Stomach (tissue), 9 donors: ENCODE data around the gene NAGS. TPM values are rescaled to one million over a fixed set of nuclear protein-coding genes. Genes with fewer than 3 reads are reported as not detected.
"Not testable (repeated sequence)": the region's sequence is repeated elsewhere in the genome, so short reads cannot be mapped to it uniquely, and the experiment has no call there.

Experiments
- DNase-seq, 2 donors: peaks; one replicate each; pipeline versions ENCODE4 v3.0.0 to v3.0.0-alpha.2; 2013 to 2019
- H3K27ac ChIP-seq, 5 donors: fragments of 200-600 bp in 4 of 5; sonication (generic) in 4 of 5; one replicate each; pipeline ENCODE4 v1.5.1; 2013 to 2019; ENCODE audit warnings: mild to moderate bottlenecking in 1 of 5, moderate library complexity in 1 of 5
- H3K27me3 ChIP-seq, 3 donors: fragments of 200-600 bp; sonication (generic); one replicate each; pipeline ENCODE4 v1.5.1; 2017 to 2019; ENCODE audit warnings: mixed run types in 1 of 3
- H3K36me3 ChIP-seq, 4 donors: fragments of 200-600 bp; sonication (generic); 1 replicate in 3 of 4; 2 replicates in 1 of 4; pipeline ENCODE4 v1.5.1; 2016 to 2019
- H3K4me1 ChIP-seq, 4 donors: fragments of 200-600 bp; sonication (generic); one replicate each; pipeline ENCODE4 v1.5.1; 2016 to 2019
- H3K4me3 ChIP-seq, 4 donors: fragments of 200-600 bp; sonication (generic) in 3 of 4; one replicate each; pipeline ENCODE4 v1.5.1; 2016 to 2019; ENCODE audit warnings: mild to moderate bottlenecking in 1 of 4
- H3K9me3 ChIP-seq, 4 donors: fragments of 200-600 bp; sonication (generic); one replicate each; pipeline ENCODE4 v1.5.1; 2016 to 2019
- EP300 ChIP-seq: sonication (generic); formaldehyde crosslinking; IDR thresholded peaks from one replicate; pipeline ENCODE4 v1.6.1; 2017; ENCODE audit warnings: antibody characterized with exemption
- POLR2A ChIP-seq, 4 donors: fragments of 450-650 bp; IDR thresholded peaks; one replicate each; pipeline ENCODE4 v1.6.1; 2016; ENCODE audit warnings: antibody characterized with exemption in 4 of 4, control low read depth in 2 of 4, mild to moderate bottlenecking in 1 of 4, moderate library complexity in 1 of 4
- POLR2AphosphoS5 ChIP-seq, 3 donors: sonication (generic); formaldehyde crosslinking; IDR thresholded peaks; one replicate each; pipeline ENCODE4 v1.6.1; 2016; ENCODE audit warnings: antibody characterized with exemption in 3 of 3
- WGBS, 5 donors: extraction: QIAGEN DNeasy Blood & Tissue Kit in 3 of 5; methylation state at CpG; one replicate each; pipeline versions ENCODE4 v1.1.5 to v1.1.7; 2013 to 2018; 5-methylcytosine and 5-hydroxymethylcytosine counted together
- intact Hi-C: fragments of 100-400 bp; cut with DNase I; formaldehyde crosslinking; loops from one replicate; pipeline ENCODE4 v1.15.1; 2023; ENCODE audit warnings: low total_unique reads
- polyA plus RNA-seq, 3 donors: library from polyadenylated mRNA; stranded (reverse); fragments of 200-250 nt; gene quantifications; one replicate each; pipeline ENCODE4 v1.2.3, GENCODE V29; 2013
- total RNA-seq, 5 donors: library from RNA; depleted of rRNA; stranded (reverse); fragments of >200 nt; gene quantifications; one replicate each; pipeline versions ENCODE4 v1.1.0 to v1.2.3, GENCODE V29; 2014 to 2016
- TF ChIP-seq, protein P1 (sequence below), 7 experiments: fragments of 450-650 bp in 4 of 7; fragments of 200-600 bp in 3 of 7; sonication (generic) in 3 of 7; IDR thresholded peaks; one replicate each; pipeline ENCODE4 v1.5.1; 2016 to 2019; ENCODE audit warnings: antibody characterized with exemption in 7 of 7, control low read depth in 2 of 7, mild to moderate bottlenecking in 1 of 7
- donor health status: healthy with polysubstance abuse.
- donor health status: Bipolar disorder and iron deficiency.
- donor health status: healthy.

Gene NAGS
- total and polyA plus RNA-seq, 8 donors = 0.29 to 1.5 (median 0.93) TPM; not detected in 2

DNA sequence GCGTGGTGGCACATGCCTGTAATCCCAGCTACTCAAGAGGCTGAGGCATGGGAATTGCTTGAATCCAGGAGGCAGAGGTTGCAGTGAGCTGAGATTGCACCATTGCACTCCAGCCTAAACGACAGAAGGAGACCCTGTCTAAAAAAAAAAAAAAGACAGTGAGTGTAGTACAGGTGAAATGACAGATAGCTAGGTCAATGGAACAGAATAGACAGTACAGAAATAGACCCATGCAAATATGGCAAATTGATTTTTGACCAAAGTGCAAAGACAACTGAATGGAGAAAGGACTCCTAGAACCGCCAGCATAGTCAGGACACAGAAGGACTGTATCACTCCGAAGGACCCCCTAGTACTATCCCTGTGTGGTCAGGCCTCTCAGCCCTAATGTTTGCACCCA is 34.1 kb upstream of the NAGS start:
- Histone ChIP-seq H3K9me3 (no peaks in the 10 kb centered on the region), H3K27me3 (peaks cover 0 to 21% (median 4%) of the 10 kb centered on the region in 3 donors), H3K27ac (no peak overlapping the region), H3K4me1 (no peaks in the 10 kb centered on the region), H3K36me3 (no peaks in the 10 kb centered on the region), H3K4me3 (no peak overlapping the region)
- no peak for TF ChIP-seq EP300
- no peak for TF ChIP-seq POLR2AphosphoS5 (IDR thresholded peaks at IDR 0.05)
- no peak for TF ChIP-seq POLR2A (IDR thresholded peaks at IDR 0.05)
- TF ChIP-seq, protein P1, sequence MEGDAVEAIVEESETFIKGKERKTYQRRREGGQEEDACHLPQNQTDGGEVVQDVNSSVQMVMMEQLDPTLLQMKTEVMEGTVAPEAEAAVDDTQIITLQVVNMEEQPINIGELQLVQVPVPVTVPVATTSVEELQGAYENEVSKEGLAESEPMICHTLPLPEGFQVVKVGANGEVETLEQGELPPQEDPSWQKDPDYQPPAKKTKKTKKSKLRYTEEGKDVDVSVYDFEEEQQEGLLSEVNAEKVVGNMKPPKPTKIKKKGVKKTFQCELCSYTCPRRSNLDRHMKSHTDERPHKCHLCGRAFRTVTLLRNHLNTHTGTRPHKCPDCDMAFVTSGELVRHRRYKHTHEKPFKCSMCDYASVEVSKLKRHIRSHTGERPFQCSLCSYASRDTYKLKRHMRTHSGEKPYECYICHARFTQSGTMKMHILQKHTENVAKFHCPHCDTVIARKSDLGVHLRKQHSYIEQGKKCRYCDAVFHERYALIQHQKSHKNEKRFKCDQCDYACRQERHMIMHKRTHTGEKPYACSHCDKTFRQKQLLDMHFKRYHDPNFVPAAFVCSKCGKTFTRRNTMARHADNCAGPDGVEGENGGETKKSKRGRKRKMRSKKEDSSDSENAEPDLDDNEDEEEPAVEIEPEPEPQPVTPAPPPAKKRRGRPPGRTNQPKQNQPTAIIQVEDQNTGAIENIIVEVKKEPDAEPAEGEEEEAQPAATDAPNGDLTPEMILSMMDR (IDR thresholded peaks at IDR 0.05) = no peak
- intact Hi-C loops = no loop called here
- 79 to 86% (median 82%) methylated on average over 4 of the region's 4 CpGs for WGBS, 5 donors
- no peak for DNase-seq

DNA sequence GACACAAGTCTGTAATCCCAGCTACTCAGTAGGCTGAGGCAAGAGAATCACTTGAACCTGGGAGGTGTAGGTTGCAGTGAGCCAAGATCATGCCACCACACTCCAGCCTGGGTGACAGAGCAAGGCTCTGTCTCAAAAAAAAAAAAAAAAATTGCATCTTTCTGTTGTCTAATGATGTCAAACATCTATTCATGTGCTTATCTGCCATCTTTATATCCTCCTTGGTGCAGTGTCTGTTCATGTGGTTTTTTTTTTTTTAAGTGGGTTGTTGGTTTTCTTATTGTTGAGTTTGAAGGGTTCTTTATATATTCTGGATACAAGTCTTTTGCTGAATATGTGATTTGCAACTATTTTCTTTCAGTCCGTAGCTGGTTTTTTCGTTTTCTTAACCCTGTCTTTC is 33.0 kb upstream of the NAGS start:
- H3K27ac ChIP-seq, H3K4me1 ChIP-seq, DNase-seq, H3K36me3 ChIP-seq, intact Hi-C loops, H3K9me3 ChIP-seq, H3K4me3 ChIP-seq: not testable (repeated sequence)
- 32 to 64% (median 58%) methylated on average over 2 of the region's 2 CpGs for WGBS, 5 donors
- peaks cover 0 to 21% (median 4%) of the 10 kb centered on the region in 3 donors for H3K27me3 ChIP-seq

DNA sequence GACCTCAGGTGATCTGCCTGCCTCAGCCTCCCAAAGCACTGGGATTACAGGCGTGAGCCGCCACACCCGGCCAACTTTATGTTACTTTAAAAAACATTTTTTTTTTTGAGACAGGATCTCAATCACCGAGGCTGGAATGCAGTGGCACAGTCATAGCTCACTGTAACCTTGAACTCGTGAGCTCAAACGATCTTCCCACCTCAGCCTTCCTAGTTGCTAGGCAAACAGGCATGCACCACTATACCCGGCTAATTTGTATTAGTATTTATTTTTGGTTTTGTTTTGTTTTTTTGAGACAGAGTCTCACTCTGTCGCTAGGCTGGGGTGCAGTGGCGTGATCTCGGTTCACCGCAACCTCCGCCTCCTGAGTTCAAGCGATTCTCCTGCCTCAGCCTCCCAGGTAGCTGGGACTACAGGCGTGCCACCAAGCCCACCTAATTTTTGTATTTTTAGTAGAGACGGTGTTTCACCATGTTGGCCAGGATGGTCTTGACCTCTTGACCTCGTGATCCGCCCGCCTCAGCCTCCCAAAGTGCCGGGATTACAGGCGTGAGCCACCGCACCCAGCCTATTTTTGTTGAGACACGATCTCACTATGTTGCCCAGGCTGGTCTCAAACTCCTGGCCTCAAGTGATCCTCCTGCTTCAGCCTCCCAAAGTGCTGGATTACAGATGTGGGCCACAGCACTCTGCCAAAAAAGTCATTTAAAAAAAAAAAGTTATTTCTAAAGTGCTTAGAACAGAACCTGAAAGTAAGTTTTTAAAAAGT is 31.8 kb upstream of the NAGS start:
- H3K36me3 ChIP-seq, H3K9me3 ChIP-seq, H3K27ac ChIP-seq, intact Hi-C loops, DNase-seq, H3K4me1 ChIP-seq, H3K4me3 ChIP-seq: not testable (repeated sequence)
- H3K27me3 ChIP-seq = peaks cover 0 to 31% (median 4%) of the 10 kb centered on the region in 3 donors
- WGBS, 5 donors = 87 to 92% (median 90%) methylated on average over 22 of the region's 22 CpGs

DNA sequence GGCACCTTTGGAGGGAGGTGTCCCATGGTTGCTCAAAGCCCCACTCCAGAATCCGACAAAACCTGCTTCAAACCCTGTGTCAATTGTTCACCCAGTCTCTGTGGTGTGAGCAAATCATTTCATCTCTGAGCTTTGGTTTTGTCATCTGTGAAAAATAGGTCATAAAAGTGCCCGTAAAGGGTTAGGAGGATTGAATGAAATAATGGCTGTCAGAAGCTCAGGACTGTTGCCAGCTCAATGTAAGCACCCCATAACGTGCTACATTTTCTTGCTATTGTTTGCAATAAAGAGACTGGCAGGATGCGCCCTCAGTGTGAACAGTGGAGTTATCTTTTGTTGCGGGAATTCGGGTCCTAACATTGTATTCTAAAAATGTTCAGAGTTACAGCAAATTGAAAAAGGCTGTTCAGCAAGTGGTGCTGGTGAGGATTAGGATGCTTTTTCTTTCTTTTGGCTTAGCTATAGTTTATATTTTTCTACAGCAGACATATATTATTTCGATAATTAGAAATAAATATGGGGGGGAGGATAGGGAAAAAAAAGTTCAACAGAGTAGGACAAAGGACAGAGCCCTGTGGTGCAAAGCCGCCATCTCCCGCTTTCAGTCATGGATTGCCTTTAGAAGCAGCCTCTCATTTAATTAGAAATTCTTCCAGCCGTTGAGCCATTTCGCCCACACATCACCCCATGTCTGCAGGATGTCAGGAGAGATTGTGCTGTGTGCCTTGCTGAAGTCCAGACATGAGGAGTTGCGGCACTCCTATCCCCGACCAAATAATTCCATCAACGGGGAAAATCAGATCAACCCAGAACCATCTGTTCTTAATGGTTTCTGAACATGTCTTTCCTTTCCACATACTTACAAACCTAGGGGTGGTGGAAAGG is 29.8 kb upstream of the NAGS start:
- H3K27me3 ChIP-seq = peaks cover 0 to 47% (median 4%) of the 10 kb centered on the region in 3 donors
- WGBS, 5 donors = 69 to 76% (median 73%) methylated on average over 14 of the region's 14 CpGs
- intact Hi-C loops = no loop called here

DNA sequence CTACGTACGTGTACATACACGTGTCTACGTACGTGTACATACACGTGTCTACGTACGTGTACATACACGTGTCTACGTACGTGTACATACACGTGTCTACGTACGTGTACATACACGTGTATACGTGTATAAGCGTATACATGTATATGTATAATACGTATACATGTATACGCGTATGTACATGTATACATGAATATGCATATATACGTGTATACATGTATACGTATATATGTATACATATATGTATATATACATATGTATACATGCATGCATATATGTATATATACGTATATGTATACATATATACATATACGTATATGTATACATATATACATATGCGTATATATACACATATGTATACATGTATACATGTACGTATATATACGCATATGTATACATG is 28.5 kb upstream of the NAGS start:
- Histone ChIP-seq H3K4me3 (no peak overlapping the region), H3K36me3 (no peaks in the 10 kb centered on the region), H3K27me3 (peaks cover 0 to 51% (median 4%) of the 10 kb centered on the region in 3 donors), H3K27ac (no peak overlapping the region), H3K9me3 (no peaks in the 10 kb centered on the region), H3K4me1 (no peaks in the 10 kb centered on the region)
- TF ChIP-seq POLR2AphosphoS5 (IDR thresholded peaks at IDR 0.05) (no peak), EP300 (no peak), POLR2A (IDR thresholded peaks at IDR 0.05) (no peak)
- TF ChIP-seq, protein P1 (IDR thresholded peaks at IDR 0.05) = no peak
- DNase-seq = no peak
- 67 to 94% (median 84%) methylated on average over 15 to 25 of the region's 27 CpGs for WGBS, 5 donors
- intact Hi-C loops = no loop called here

More for the DNA sequence above, 29.8 kb upstream of the NAGS start:
- no peak overlapping the region for H3K4me3 ChIP-seq
- no peak overlapping the region for H3K27ac ChIP-seq
- peak in 1 of 2 donors; percentile 35 for DNase-seq
- TF ChIP-seq POLR2AphosphoS5 (IDR thresholded peaks at IDR 0.05) = no peak
- no peak for TF ChIP-seq POLR2A (IDR thresholded peaks at IDR 0.05)
- TF ChIP-seq, protein P1 (IDR thresholded peaks at IDR 0.05) = no peak
- TF ChIP-seq EP300 = no peak
- H3K36me3 ChIP-seq = no peaks in the 10 kb centered on the region
- H3K9me3 ChIP-seq = no peaks in the 10 kb centered on the region
- no peaks in the 10 kb centered on the region for H3K4me1 ChIP-seq
